OCI-LY7 (cell line): ENCODE measurements around the gene PLIN5. TPM values are rescaled to one million over a fixed set of nuclear protein-coding genes. Genes with fewer than 3 reads are reported as not detected.
A peak's percentile ranks its signal among the peaks of the same experiment; 100 is the strongest.

Experiments used
- BruUV-seq: library from RNA; stranded (reverse); fragments of 400-500 nt; replicated peaks from 2 replicates; lab custom pipeline; 2021; lab: Mats Ljungman, UMichigan
- CTCF ChIA-PET: fragments of 300-600 bp; sonication (Branson Sonifier 250); formaldehyde crosslinking; loops from one replicate; lab custom pipeline; 2022; ENCODE audit warnings: antibody characterized with exemption; ENCODE audit not compliant: unreplicated experiment; lab: Charles Lee
- POLR2A ChIA-PET: fragments of 300-600 bp; sonication (Branson Sonifier 250); formaldehyde crosslinking; loops from one replicate; lab custom pipeline; 2022; ENCODE audit warnings: antibody characterized with exemption; lab: Charles Lee
- DNase-seq: peaks from one replicate; pipeline ENCODE4 v3.0.0-alpha.2; 2015; ENCODE audit warnings: low spot score
- H2AFZ ChIP-seq: fragments of 200-600 bp; sonication (generic), shearing (Covaris generic); 2 replicates; pipeline ENCODE4 v1.6.1; 2014; ENCODE audit warnings: mild to moderate bottlenecking, antibody characterized with exemption, low read length, moderate library complexity
- H3K27ac ChIP-seq: fragments of 200-600 bp; sonication (generic); 2 replicates; pipeline ENCODE4 v1.5.1; 2014; ENCODE audit warnings: mixed run types, low read depth, mild to moderate bottlenecking, moderate library complexity, low read length, inconsistent platforms; ENCODE audit not compliant: poor library complexity, severe bottlenecking
- H3K36me3 ChIP-seq: fragments of 200-600 bp; sonication (generic); 2 replicates; pipeline ENCODE4 v1.6.1; 2014; ENCODE audit warnings: mild to moderate bottlenecking, antibody characterized with exemption, low read length, moderate library complexity, mixed read lengths; ENCODE audit not compliant: insufficient read depth
- H3K4me1 ChIP-seq: fragments of 200-600 bp; sonication (generic); 2 replicates; pipeline ENCODE4 v1.5.1; 2014; ENCODE audit warnings: mild to moderate bottlenecking, low read length; ENCODE audit not compliant: insufficient read depth, poor library complexity, severe bottlenecking
- H3K4me2 ChIP-seq: fragments of 200-600 bp; sonication (generic); 2 replicates; pipeline ENCODE4 v1.6.1; 2014; ENCODE audit warnings: mild to moderate bottlenecking, low read length
- H3K4me3 ChIP-seq: fragments of 200-600 bp; sonication (generic); 2 replicates; pipeline ENCODE4 v1.5.1; 2014; ENCODE audit warnings: mild to moderate bottlenecking, low read depth, low read length; ENCODE audit not compliant: poor library complexity, severe bottlenecking
- H3K79me2 ChIP-seq: fragments of 200-600 bp; sonication (generic); 2 replicates; pipeline ENCODE4 v1.6.1; 2016; ENCODE audit warnings: low read depth, mild to moderate bottlenecking, low read length, moderate library complexity, mixed read lengths; ENCODE audit not compliant: insufficient read depth
- H3K9me2 ChIP-seq: fragments of 200-600 bp; sonication (generic); 2 replicates; pipeline ENCODE4 v1.6.1; 2016; ENCODE audit warnings: mild to moderate bottlenecking, low read length, mixed read lengths; ENCODE audit not compliant: insufficient read depth
- H3K9me3 ChIP-seq: fragments of 200-600 bp; sonication (generic); 2 replicates; pipeline ENCODE4 v1.6.1; 2014; ENCODE audit warnings: mild to moderate bottlenecking, mixed run types, low read length, mixed read lengths
- H4K20me1 ChIP-seq: fragments of 200-600 bp; sonication (generic); 2 replicates; pipeline ENCODE4 v1.6.1; 2014; ENCODE audit warnings: mild to moderate bottlenecking, antibody characterized with exemption, low read length, moderate library complexity, mixed read lengths; ENCODE audit not compliant: insufficient read depth
- EZH2phosphoT487 ChIP-seq: fragments of 200-600 bp; sonication (generic); IDR thresholded peaks from 2 replicates; pipeline ENCODE4 v1.6.1; 2018; ENCODE audit warnings: low read depth, borderline replicate concordance, mild to moderate bottlenecking, mixed run types, antibody characterized with exemption, low read length, moderate library complexity, mixed read lengths
- intact Hi-C: fragments of 100-400 bp; cut with micrococcal nuclease; formaldehyde crosslinking; loops from one replicate; pipeline ENCODE4 v1.10.0; 2022; ENCODE audit not compliant: unreplicated experiment
- total RNA-seq, 2 experiments: library from RNA; depleted of rRNA in 1 of 2; stranded (reverse); fragments of >200 nt in 1 of 2; shearing (Covaris generic) in 1 of 2; gene quantifications; 2 replicates each; pipeline ENCODE4 v1.2.3, GENCODE V29; 2014 to 2022
- TF ChIP-seq, protein P1 (sequence below): fragments of 200-600 bp; sonication (generic); conservative IDR thresholded peaks from 2 replicates; pipeline ENCODE4 v1.5.1; 2014; ENCODE audit warnings: mild to moderate bottlenecking, antibody characterized with exemption, low read length, moderate library complexity, mixed read lengths

The PLIN5 gene
- total RNA-seq, 2 experiments from 2014 or later, result 0.85 to 1.9 TPM

DNA sequence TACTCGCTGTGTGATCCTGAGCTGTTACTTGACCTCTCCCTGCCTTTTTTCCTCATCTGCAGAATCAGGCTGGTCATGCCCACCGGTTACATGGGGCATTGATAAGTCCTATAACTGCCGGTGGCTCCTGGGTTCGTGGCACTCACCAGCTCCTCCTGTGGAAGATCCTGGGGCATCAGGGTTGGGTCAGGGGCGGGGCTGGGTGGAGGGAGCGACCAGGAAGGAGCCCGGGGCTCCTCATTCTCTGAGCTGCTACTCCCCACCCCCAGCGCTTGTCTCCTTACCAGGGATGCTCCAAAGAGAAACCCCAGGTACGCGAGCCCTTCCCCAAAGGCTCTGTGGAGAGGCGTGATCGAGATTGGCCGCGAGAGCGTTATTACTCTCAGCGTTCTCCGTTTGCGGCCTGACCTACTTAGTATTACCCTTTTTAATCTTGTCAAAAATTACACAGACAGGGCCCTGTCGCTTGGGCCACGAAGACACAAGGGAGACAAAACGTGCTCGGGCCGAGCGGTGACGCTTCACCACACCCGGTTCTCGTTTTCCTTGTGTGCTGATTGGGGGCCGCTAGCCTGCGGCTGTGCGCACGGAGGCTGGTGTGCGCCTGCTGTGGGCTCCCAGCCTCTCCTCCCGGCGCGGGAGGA, 52.2 kb downstream of the PLIN5 start:
- H3K4me1 ChIP-seq, result no peaks in the 10 kb centered on the region
- intact Hi-C loops, result no loop called here
- no peaks in the 10 kb centered on the region for H3K79me2 ChIP-seq
- H3K4me3 ChIP-seq, result no peak overlapping the region
- no TSS peak for BruUV-seq
- no peak overlapping the region for H3K4me2 ChIP-seq
- H3K9me3 ChIP-seq, result no peaks in the 10 kb centered on the region
- TF ChIP-seq EZH2phosphoT487, result no peak
- TF ChIP-seq, protein P1, sequence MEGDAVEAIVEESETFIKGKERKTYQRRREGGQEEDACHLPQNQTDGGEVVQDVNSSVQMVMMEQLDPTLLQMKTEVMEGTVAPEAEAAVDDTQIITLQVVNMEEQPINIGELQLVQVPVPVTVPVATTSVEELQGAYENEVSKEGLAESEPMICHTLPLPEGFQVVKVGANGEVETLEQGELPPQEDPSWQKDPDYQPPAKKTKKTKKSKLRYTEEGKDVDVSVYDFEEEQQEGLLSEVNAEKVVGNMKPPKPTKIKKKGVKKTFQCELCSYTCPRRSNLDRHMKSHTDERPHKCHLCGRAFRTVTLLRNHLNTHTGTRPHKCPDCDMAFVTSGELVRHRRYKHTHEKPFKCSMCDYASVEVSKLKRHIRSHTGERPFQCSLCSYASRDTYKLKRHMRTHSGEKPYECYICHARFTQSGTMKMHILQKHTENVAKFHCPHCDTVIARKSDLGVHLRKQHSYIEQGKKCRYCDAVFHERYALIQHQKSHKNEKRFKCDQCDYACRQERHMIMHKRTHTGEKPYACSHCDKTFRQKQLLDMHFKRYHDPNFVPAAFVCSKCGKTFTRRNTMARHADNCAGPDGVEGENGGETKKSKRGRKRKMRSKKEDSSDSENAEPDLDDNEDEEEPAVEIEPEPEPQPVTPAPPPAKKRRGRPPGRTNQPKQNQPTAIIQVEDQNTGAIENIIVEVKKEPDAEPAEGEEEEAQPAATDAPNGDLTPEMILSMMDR, result no peak
- H2AFZ ChIP-seq, result no peak overlapping the region
- no peaks in the 10 kb centered on the region for H4K20me1 ChIP-seq
- ChIA-PET CTCF (no interaction called here), POLR2A (interaction anchor here (0.5 to 0.6 kb wide), 2 partner anchors 171 to 670 kb away, joined by 3 read pairs; no protein-coding TSS in a partner anchor)
- DNase-seq, result no peak
- H3K27ac ChIP-seq, result no peak overlapping the region
- no peaks in the 10 kb centered on the region for H3K9me2 ChIP-seq
- H3K36me3 ChIP-seq, result peaks cover 28% of the 10 kb centered on the region

DNA sequence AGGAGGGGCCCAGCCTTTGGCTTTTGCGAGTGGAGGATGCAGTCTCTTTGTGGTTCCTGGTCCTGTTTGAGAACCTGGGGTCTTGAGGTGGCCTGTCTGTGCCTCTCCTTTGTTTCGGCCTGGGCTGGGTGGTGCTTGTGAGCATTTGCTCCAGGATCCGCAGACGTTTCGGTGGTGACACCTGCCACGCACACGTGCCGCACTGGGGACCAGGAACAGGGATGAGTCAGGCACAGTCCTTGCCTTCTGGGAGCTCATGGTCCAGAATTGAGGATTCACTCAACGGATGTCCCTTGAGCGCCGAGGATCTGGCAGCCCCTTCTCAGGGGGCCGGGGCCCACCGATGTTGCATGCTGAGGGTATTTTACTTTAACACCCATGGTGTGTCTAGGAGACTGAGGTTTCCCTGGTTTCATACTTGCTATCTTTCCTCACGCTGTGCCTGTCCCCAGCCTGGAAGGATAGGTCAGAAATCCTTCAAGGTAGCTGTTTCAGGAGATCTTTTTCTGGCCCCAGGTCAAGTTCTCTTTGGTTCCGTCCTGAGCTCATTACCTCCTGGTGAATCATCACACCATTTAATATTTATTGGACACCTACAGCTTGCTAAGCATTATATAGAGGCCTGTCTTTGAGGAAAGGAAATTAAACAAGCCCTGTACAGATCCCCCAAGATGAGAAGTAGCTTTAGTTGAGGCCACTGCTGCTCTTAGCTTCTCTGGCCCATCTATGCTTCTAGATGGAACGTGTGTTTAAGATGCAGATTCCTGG, 57.8 kb downstream of the PLIN5 start:
- H4K20me1 ChIP-seq, result no peaks in the 10 kb centered on the region
- no peak overlapping the region for H3K4me2 ChIP-seq
- TSS peak; percentile 52 for BruUV-seq
- no peak overlapping the region for H2AFZ ChIP-seq
- H3K4me3 ChIP-seq, result no peak overlapping the region
- ChIA-PET CTCF (no interaction called here), POLR2A (no interaction called here)
- H3K4me1 ChIP-seq, result peaks cover 22% of the 10 kb centered on the region
- no peaks in the 10 kb centered on the region for H3K9me2 ChIP-seq
- intact Hi-C loops, result no loop called here
- DNase-seq, result no peak
- H3K27ac ChIP-seq, result no peak overlapping the region
- H3K9me3 ChIP-seq, result no peaks in the 10 kb centered on the region
- TF ChIP-seq, protein P1, result no peak
- no peak for TF ChIP-seq EZH2phosphoT487
- peaks cover 27% of the 10 kb centered on the region for H3K79me2 ChIP-seq
- H3K36me3 ChIP-seq, result peaks cover 38% of the 10 kb centered on the region
